ENCODE measurements around the gene TMEM214.

TMEM214 gene

GRCh38 chr2:27009716-27010115, 23.0 kb upstream of the TMEM214 start:
- DNase-seq (ENCODE audit: low read depth), result no peak

- DNase-seq (ENCODE audit: low read depth), result no peak
Observed at GRCh38 chr2:27010139-27010538, 22.6 kb upstream of the TMEM214 start.

GRCh38 chr2:27013738-27014137, 19.0 kb upstream of the TMEM214 start:
- DNase-seq (ENCODE audit: low read depth), result no peak

- no peak for DNase-seq (ENCODE audit: low read depth)
Observed at GRCh38 chr2:27014771-27015433, 17.9 kb upstream of the TMEM214 start.

GRCh38 chr2:27016801-27017325, 15.9 kb upstream of the TMEM214 start:
- DNase-seq (ENCODE audit: low read depth), result peak; percentile 18

GRCh38 chr2:27018142-27018541, 14.6 kb upstream of the TMEM214 start:
- no peak for DNase-seq (ENCODE audit: low read depth)

- no peak for DNase-seq (ENCODE audit: low read depth)
Observed at GRCh38 chr2:27019459-27019858, 13.3 kb upstream of the TMEM214 start.

GRCh38 chr2:27019931-27020855, 12.6 kb upstream of the TMEM214 start:
- DNase-seq (ENCODE audit: low read depth), result no peak

GRCh38 chr2:27021253-27022049, 11.3 kb upstream of the TMEM214 start:
- DNase-seq (ENCODE audit: low read depth), result no peak

GRCh38 chr2:27023740-27024139, 9.0 kb upstream of the TMEM214 start:
- no peak for DNase-seq (ENCODE audit: low read depth)

- no peak for DNase-seq (ENCODE audit: low read depth)
Observed at GRCh38 chr2:27024188-27024587, 8.6 kb upstream of the TMEM214 start.

- no peak for DNase-seq (ENCODE audit: low read depth)
Observed at GRCh38 chr2:27024812-27025211, 8.0 kb upstream of the TMEM214 start.

- DNase-seq (ENCODE audit: low read depth), result no peak
Observed at GRCh38 chr2:27025281-27025800, 7.4 kb upstream of the TMEM214 start.

- DNase-seq (ENCODE audit: low read depth), result no peak
Observed at GRCh38 chr2:27025861-27026851, 6.6 kb upstream of the TMEM214 start.

GRCh38 chr2:27027211-27027651, 5.5 kb upstream of the TMEM214 start:
- no peak for DNase-seq (ENCODE audit: low read depth)

GRCh38 chr2:27029051-27029450, 3.7 kb upstream of the TMEM214 start:
- no peak for DNase-seq (ENCODE audit: low read depth)

GRCh38 chr2:27033253-27033852, 588 bp downstream of the TMEM214 start:
- no peak for DNase-seq (ENCODE audit: low read depth)

- no peak for DNase-seq (ENCODE audit: low read depth)
Observed at GRCh38 chr2:27038012-27038411, 5.2 kb downstream of the TMEM214 start.

- DNase-seq (ENCODE audit: low read depth), result no peak
Observed at GRCh38 chr2:27038631-27039339, 6.0 kb downstream of the TMEM214 start.

- DNase-seq (ENCODE audit: low read depth), result no peak
Observed at GRCh38 chr2:27039426-27039825, 6.7 kb downstream of the TMEM214 start.

All from activated T-helper 9 cell treated with anti-CD3 and anti-CD28 coated beads, Interleukin-2, amount 50 U/mL, for 16 hours (primary cell).